Natural killer cell (primary cell): Measurements from ENCODE around the gene TBRG1. TPM values are rescaled to one million over a fixed set of nuclear protein-coding genes. Genes with fewer than 3 reads are reported as not detected.

ENCODE experiments used
- ATAC-seq, 3 donors: fragments of 150-1000 bp in 2 of 3; fragments of 200-7000 bp in 1 of 3; cut with Tn5 transposase; 1 replicate in 1 of 3; 2 replicates in 2 of 3; pipeline ENCODE4 v1.10.0; 2021; ENCODE audit warnings: mild to moderate bottlenecking in 2 of 3, moderate library complexity in 2 of 3
- DNase-seq, 2 donors: peaks; one replicate each; pipeline versions ENCODE4 v3.0.0 to v3.0.0-alpha.2; 2013 to 2021; ENCODE audit warnings: mixed read lengths in 1 of 2
- H3K27ac ChIP-seq: one replicate; pipeline ENCODE4 v1.5.1; 2013; ENCODE audit warnings: mild to moderate bottlenecking, low read length
- H3K27me3 ChIP-seq: one replicate; pipeline ENCODE4 v1.6.1; 2013; ENCODE audit warnings: low read length; ENCODE audit not compliant: control insufficient read depth, insufficient read depth
- H3K36me3 ChIP-seq: one replicate; pipeline ENCODE4 v1.6.1; 2013; ENCODE audit warnings: low read length; ENCODE audit not compliant: control insufficient read depth, insufficient read depth
- H3K4me1 ChIP-seq: one replicate; pipeline ENCODE4 v1.6.1; 2013; ENCODE audit warnings: low read length; ENCODE audit not compliant: control insufficient read depth, insufficient read depth
- H3K4me3 ChIP-seq: one replicate; pipeline ENCODE4 v1.5.1; 2013; ENCODE audit warnings: low read length
- H3K9me3 ChIP-seq: one replicate; pipeline ENCODE4 v1.6.1; 2013; ENCODE audit warnings: low read length; ENCODE audit not compliant: control insufficient read depth, insufficient read depth
- H3K27ac Mint-ChIP-seq, 2 donors: one replicate each; pipeline ENCODE4 v1.8.0; 2022; ENCODE audit warnings: mild to moderate bottlenecking in 2 of 2, mixed read lengths in 2 of 2, moderate library complexity in 1 of 2
- H3K27me3 Mint-ChIP-seq, 2 donors: one replicate each; pipeline ENCODE4 v1.8.0; 2022; ENCODE audit warnings: low read depth in 2 of 2, mixed read lengths in 2 of 2
- H3K36me3 Mint-ChIP-seq: one replicate; pipeline ENCODE4 v1.8.0; 2022; ENCODE audit warnings: mixed read lengths
- H3K4me1 Mint-ChIP-seq, 2 donors: one replicate each; pipeline ENCODE4 v1.8.0; 2022; ENCODE audit warnings: mixed read lengths in 2 of 2
- H3K4me3 Mint-ChIP-seq: one replicate; pipeline ENCODE4 v1.8.0; 2022; ENCODE audit warnings: mild to moderate bottlenecking, moderate library complexity, mixed read lengths
- H3K9me3 Mint-ChIP-seq, 2 donors: one replicate each; pipeline ENCODE4 v1.8.0; 2022; ENCODE audit warnings: mixed read lengths in 2 of 2
- CTCF ChIP-seq: fragments of 200-600 bp; IDR thresholded peaks from one replicate; pipeline ENCODE4 v1.8.0; 2022; ENCODE audit warnings: antibody characterized with exemption
- WGBS: methylation state at CpG from one replicate; pipeline ENCODE4 v1.1.7; 2013; ENCODE audit warnings: missing lambda C conversion rate; ENCODE audit not compliant: insufficient coverage; 5-methylcytosine and 5-hydroxymethylcytosine counted together
- intact Hi-C: fragments of 100-400 bp; cut with micrococcal nuclease; formaldehyde crosslinking; loops from one replicate; pipeline ENCODE4 v1.14.2; 2022
- total RNA-seq, 4 donors: library from RNA; stranded (reverse); fragments of 120-200 nt in 1 of 4; gene quantifications; one replicate each; pipeline versions ENCODE4 v1.2.3 to v1.2.4, GENCODE V29; 2013 to 2022

Gene TBRG1
- total RNA-seq, 3 donors from 2014 or later (not counting 1 experiment from before 2014, with no cell fraction given), result 62.9 to 68.6 (median 68.3) TPM

GRCh38 chr11:124581817-124582216 is 40.8 kb upstream of the TBRG1 start:
- Mint-ChIP-seq H3K9me3 (no peaks in the 10 kb centered on the region), H3K27me3 (peaks cover 5 to 6% of the 10 kb centered on the region in 2 donors), H3K27ac (no peak overlapping the region), H3K4me1 (no peaks in the 10 kb centered on the region), H3K4me3 (no peak overlapping the region), H3K36me3 (no peaks in the 10 kb centered on the region)
- intact Hi-C loops, result no loop called here
- DNase-seq (no peak), ATAC-seq (no peak)
- no peaks in the 10 kb centered on the region for H3K36me3 ChIP-seq
- no peak for TF ChIP-seq CTCF
- 86% methylated on average over 6 of the region's 6 CpGs for WGBS
- H3K27ac ChIP-seq, result no peak overlapping the region
- no peaks in the 10 kb centered on the region for H3K9me3 ChIP-seq
- H3K4me3 ChIP-seq, result no peak overlapping the region
- no peaks in the 10 kb centered on the region for H3K4me1 ChIP-seq
- H3K27me3 ChIP-seq, result peaks cover 4% of the 10 kb centered on the region

- Histone ChIP-seq H3K9me3 (no peaks in the 10 kb centered on the region), H3K36me3 (no peaks in the 10 kb centered on the region), H3K4me3 (no peak overlapping the region), H3K27ac (no peak overlapping the region), H3K4me1 (no peaks in the 10 kb centered on the region), H3K27me3 (peaks cover 6% of the 10 kb centered on the region)
- TF ChIP-seq CTCF, result no peak
- Mint-ChIP-seq H3K4me3 (no peak overlapping the region), H3K27me3 (peaks cover 10 to 14% of the 10 kb centered on the region in 2 donors), H3K36me3 (no peaks in the 10 kb centered on the region), H3K9me3 (no peaks in the 10 kb centered on the region), H3K27ac (no peak overlapping the region), H3K4me1 (no peaks in the 10 kb centered on the region)
- intact Hi-C loops, result no loop called here
- ATAC-seq, result no peak
- DNase-seq, result no peak
- WGBS, result 65% methylated on average over 2 of the region's 2 CpGs
Observed at GRCh38 chr11:124582565-124582964, 40.1 kb upstream of the TBRG1 start.

- 91% methylated on average over 8 of the region's 8 CpGs for WGBS
- H3K4me1 Mint-ChIP-seq, result no peaks in the 10 kb centered on the region
- ATAC-seq (no peak), DNase-seq (no peak)
- Histone ChIP-seq H3K36me3 (no peaks in the 10 kb centered on the region), H3K27ac (no peak overlapping the region), H3K4me3 (no peak overlapping the region), H3K4me1 (no peaks in the 10 kb centered on the region), H3K9me3 (no peaks in the 10 kb centered on the region), H3K27me3 (peaks cover 6% of the 10 kb centered on the region)
- no peak for TF ChIP-seq CTCF
- no peaks in the 10 kb centered on the region for H3K36me3 Mint-ChIP-seq
- no peak overlapping the region for H3K27ac Mint-ChIP-seq
- H3K27me3 Mint-ChIP-seq, result peaks cover 13 to 19% of the 10 kb centered on the region in 2 donors
- intact Hi-C loops, result no loop called here
- no peak overlapping the region for H3K4me3 Mint-ChIP-seq
- no peaks in the 10 kb centered on the region for H3K9me3 Mint-ChIP-seq
Observed at GRCh38 chr11:124583781-124584180, 38.9 kb upstream of the TBRG1 start.

- Mint-ChIP-seq H3K4me3 (no peak overlapping the region), H3K27me3 (peaks cover 13 to 19% of the 10 kb centered on the region in 2 donors), H3K4me1 (no peaks in the 10 kb centered on the region), H3K27ac (no peak overlapping the region), H3K9me3 (no peaks in the 10 kb centered on the region), H3K36me3 (no peaks in the 10 kb centered on the region)
- Histone ChIP-seq H3K27ac (no peak overlapping the region), H3K36me3 (no peaks in the 10 kb centered on the region), H3K27me3 (peaks cover 6% of the 10 kb centered on the region), H3K4me3 (no peak overlapping the region), H3K4me1 (no peaks in the 10 kb centered on the region), H3K9me3 (no peaks in the 10 kb centered on the region)
- ATAC-seq (no peak), DNase-seq (no peak)
- 94% methylated on average over 3 of the region's 4 CpGs for WGBS
- no peak for TF ChIP-seq CTCF
- intact Hi-C loops, result loop anchor here (5.0 kb wide), 1 partner anchor 168 kb away; no protein-coding TSS in a partner anchor
Observed at GRCh38 chr11:124584681-124585372, 37.8 kb upstream of the TBRG1 start.
